ENCODE measurements around the gene DUSP6. TPM values are rescaled to one million over a fixed set of nuclear protein-coding genes. Genes with fewer than 3 reads are reported as not detected.
A peak's percentile ranks its signal among the peaks of the same experiment; 100 is the strongest.

Gene DUSP6
- total and polyA plus RNA-seq, 12 donors: 12.3 to 81.8 (median 39.9) TPM

DNA sequence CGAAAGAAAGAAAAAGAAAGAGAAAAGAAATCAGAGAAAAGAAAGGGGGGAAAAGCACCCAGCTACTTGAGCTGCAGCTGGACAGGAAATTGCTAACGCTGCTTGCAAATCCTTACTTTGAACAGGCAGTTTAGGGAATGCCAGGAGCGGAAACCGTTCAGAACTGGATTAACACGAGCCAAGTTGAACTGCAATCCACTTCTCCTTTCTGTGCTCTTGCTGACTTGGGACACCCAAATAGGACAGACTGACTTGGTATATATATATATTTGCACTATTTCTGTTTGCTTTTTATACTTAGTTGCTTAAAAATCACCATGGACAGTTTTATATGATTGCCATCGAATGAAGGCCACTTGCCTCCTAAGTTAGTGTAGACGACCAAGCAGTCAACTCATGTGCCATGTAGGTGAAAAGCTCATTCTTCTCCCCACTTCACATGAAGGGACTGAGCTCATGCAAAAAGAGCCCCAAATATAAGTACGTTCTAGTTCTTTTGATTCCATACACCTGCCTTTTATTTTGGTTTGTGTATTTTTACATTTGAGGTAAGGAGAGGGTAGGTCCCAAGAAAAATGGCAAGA lies 5.5 kb downstream of the DUSP6 start:
- Histone ChIP-seq H3K4me3 (peak overlapping the region in 1 of 4 donors; percentile 72), H3K27ac (peak overlapping the region in 4 of 5 donors; percentile 28 to 74 (median 41)), H3K4me1 (replicated peaks in 1 of 2) (peaks cover 0 to 37% of the 10 kb centered on the region in 2 donors), H3K27me3 (no peaks in the 10 kb centered on the region), H3K9me3 (replicated peaks in 1 of 3) (no peaks in the 10 kb centered on the region), H3K36me3 (replicated peaks in 1 of 2) (peaks cover 0 to 17% of the 10 kb centered on the region in 2 donors)
- intact Hi-C loops (cut with DNase I): loop anchor here in 1 of 2 donors (10.0 kb wide), 1 partner anchor 182 kb away; no protein-coding TSS in a partner anchor
- 39 to 45% (median 43%) methylated on average over 8 of the region's 8 CpGs for WGBS, 4 donors
- peak in 6 of 7 donors; percentile 23 to 75 (median 42) for DNase-seq
- TF ChIP-seq, protein P1, sequence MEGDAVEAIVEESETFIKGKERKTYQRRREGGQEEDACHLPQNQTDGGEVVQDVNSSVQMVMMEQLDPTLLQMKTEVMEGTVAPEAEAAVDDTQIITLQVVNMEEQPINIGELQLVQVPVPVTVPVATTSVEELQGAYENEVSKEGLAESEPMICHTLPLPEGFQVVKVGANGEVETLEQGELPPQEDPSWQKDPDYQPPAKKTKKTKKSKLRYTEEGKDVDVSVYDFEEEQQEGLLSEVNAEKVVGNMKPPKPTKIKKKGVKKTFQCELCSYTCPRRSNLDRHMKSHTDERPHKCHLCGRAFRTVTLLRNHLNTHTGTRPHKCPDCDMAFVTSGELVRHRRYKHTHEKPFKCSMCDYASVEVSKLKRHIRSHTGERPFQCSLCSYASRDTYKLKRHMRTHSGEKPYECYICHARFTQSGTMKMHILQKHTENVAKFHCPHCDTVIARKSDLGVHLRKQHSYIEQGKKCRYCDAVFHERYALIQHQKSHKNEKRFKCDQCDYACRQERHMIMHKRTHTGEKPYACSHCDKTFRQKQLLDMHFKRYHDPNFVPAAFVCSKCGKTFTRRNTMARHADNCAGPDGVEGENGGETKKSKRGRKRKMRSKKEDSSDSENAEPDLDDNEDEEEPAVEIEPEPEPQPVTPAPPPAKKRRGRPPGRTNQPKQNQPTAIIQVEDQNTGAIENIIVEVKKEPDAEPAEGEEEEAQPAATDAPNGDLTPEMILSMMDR (IDR thresholded peaks at IDR 0.05): no peak
- peak in 1 of 2 donors; percentile 4 for TF ChIP-seq POLR2A (IDR thresholded peaks at IDR 0.05)

DNA sequence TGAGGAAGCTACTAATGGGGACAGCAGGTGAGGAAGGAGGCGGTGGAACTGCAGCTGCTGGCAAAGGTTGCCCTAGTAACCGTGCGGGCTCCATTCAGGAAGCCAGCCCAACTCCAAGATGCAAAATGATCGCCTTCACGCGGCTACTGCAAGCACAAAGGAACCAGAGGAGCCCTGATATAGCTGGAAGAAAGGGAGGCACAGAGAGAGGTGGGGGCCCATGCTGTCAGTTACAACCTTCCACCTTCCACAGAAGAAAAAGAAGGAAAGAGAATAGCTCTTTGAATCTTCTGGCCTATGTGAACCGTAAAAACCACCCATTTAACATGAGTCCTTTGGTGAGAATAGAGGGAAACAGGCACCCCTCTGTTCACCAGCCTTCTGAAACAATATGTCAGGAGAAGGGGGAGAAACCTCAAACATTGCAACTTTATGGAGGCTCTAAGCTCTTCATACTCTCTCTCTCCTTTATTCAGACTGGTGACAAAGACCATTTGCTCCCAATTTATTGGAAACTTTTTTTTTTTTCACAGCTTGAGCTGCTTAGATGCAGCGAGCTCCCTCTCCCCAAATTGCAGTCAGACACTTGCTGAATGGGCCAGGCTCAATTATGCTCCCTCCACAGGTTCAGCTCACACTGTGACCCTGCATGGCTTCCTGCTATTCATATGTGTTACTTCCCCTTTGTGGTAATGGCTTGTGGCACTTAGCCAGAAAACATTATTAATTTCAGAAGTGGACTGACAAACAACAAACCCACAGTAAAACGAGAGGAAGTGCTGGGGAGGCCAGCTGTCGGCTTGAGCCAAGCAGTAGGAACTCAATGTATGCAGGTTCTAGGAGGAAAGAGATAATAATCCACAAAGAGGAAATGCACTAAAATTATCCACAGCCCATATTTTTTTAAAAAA lies 6.2 kb downstream of the DUSP6 start:
- H3K4me1 ChIP-seq (replicated peaks in 1 of 2): peaks cover 0 to 37% of the 10 kb centered on the region in 2 donors
- H3K4me3 ChIP-seq: no peak overlapping the region

DNA sequence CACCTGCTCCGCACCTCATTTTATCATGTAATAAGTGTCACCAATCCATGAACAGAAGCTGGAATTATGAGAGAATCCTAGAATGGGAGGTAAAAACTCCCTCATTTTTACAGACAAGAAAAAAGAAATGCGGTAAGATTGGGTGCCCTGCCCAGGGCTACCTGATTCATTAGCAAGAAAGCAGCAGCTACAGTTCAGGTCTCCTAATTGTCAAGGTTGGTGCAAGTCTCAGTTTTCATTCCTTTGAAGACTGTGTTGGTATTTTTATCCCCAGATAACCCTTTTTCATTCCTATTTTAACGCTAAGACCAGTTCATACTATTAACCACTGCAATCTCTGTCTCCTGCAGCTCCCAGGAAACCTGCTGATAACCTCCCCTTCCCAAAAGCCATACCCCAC lies 6.9 kb downstream of the DUSP6 start:
- peaks cover 0 to 37% of the 10 kb centered on the region in 2 donors for H3K4me1 ChIP-seq (replicated peaks in 1 of 2)
- WGBS, 4 donors: 63 to 71% (median 68%) methylated on average over 3 of the region's 3 CpGs
- intact Hi-C loops (cut with DNase I): loop anchor here in 1 of 2 donors (10.0 kb wide), 1 partner anchor 181 kb away; no protein-coding TSS in a partner anchor

More for the DNA sequence above, 6.2 kb downstream of the DUSP6 start:
- Histone ChIP-seq H3K9me3 (replicated peaks in 1 of 3) (no peaks in the 10 kb centered on the region), H3K27ac (peak overlapping the region in 2 of 5 donors; percentile 28 to 74), H3K27me3 (no peaks in the 10 kb centered on the region), H3K36me3 (replicated peaks in 1 of 2) (peaks cover 0 to 17% of the 10 kb centered on the region in 2 donors)
- DNase-seq: peak; percentile 44 to 81 (median 55)
- 35 to 45% (median 40%) methylated on average over 7 to 10 of the region's 10 CpGs for WGBS, 4 donors
- TF ChIP-seq, protein P1 (IDR thresholded peaks at IDR 0.05): no peak
- TF ChIP-seq POLR2A (IDR thresholded peaks at IDR 0.05): peak in 1 of 2 donors; percentile 7
- intact Hi-C loops (cut with DNase I): loop anchor here in 1 of 2 donors (10.0 kb wide), 1 partner anchor 181 kb away; no protein-coding TSS in a partner anchor

More for the DNA sequence above, 6.9 kb downstream of the DUSP6 start:
- TF ChIP-seq, protein P1 (IDR thresholded peaks at IDR 0.05): no peak
- TF ChIP-seq POLR2A (IDR thresholded peaks at IDR 0.05): no peak
- H3K9me3 ChIP-seq (replicated peaks in 1 of 3): no peaks in the 10 kb centered on the region
- H3K4me3 ChIP-seq: no peak overlapping the region
- peak overlapping the region in 1 of 5 donors; percentile 74 for H3K27ac ChIP-seq
- H3K27me3 ChIP-seq: no peaks in the 10 kb centered on the region
- DNase-seq: no peak
- H3K36me3 ChIP-seq (replicated peaks in 1 of 2): peaks cover 0 to 17% of the 10 kb centered on the region in 2 donors
